ENCODE results near the gene CERK.

Gene CERK

DNA sequence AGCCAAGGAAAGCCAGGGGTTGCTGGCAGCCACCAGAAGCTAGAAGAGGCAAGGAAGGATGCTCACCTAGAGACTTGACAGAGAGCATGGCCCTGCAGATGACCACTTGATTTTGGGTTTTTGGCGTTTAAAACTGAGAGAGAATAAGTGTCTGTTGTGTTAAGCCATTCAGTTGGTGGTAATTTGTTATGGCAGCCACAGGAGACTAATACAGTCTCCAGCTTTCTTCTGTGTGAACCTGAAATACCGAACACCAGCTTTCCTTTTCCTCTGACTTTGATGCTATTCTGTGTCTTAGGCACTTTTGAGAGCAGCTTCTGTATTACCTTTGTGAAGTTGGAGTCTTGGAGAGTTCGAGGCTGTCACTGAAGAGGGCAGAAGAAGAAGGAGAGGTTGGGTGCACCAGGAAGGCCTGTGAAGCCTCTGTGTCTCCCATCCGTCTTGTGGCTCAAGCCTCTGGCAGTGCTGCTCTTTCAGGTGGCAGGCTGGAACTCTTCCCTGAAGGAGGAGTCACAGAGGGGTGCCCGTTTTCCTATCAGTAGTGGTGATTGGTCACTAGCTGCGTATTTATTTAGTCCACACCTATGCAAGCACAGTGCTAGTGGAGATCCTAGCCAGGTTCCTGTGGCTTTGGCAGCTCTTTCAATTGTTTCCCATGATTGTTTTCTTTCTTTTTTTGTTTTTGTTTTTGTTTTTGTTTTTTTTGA lies 26.9 kb upstream of the CERK start:
- peak; percentile 4 for DNase-seq (ENCODE audit: low spot score)

- no peak for DNase-seq (ENCODE audit: low spot score)
Observed at GRCh38 chr22:46764140-46764680, 26.2 kb upstream of the CERK start.

DNA sequence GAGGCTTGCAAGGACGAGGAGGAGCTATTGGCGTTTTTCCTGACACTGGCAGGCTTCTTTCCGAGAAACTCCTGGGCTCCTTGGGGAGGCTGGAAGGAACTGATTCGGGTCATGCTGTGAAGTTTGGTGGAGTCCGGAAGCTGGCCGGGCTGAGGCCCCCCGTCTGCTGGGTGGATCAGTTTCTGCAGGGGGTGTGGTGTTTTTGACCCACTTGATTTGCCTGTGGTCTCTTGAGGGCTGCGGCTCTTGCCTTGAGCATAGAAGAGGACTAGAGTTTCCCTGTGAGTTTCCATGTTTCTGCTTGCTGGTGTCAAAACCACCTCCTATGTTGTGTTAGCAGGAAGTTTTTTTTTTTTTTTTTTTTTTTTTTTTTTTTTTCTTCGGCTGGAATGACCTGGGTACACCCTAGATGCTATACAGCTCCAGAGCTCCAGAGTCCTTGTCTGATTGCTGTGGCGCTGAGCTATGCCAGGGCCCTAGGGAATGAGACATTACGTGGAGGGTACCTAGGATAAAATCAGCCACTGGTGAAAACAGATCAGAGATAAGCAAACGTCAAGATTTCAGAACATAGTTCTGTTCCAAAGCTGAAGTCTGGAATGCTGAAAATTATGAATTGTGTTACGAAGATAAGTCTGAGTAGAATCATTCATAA lies 25.1 kb upstream of the CERK start:
- peak; percentile 85 for DNase-seq (ENCODE audit: low spot score)

DNA sequence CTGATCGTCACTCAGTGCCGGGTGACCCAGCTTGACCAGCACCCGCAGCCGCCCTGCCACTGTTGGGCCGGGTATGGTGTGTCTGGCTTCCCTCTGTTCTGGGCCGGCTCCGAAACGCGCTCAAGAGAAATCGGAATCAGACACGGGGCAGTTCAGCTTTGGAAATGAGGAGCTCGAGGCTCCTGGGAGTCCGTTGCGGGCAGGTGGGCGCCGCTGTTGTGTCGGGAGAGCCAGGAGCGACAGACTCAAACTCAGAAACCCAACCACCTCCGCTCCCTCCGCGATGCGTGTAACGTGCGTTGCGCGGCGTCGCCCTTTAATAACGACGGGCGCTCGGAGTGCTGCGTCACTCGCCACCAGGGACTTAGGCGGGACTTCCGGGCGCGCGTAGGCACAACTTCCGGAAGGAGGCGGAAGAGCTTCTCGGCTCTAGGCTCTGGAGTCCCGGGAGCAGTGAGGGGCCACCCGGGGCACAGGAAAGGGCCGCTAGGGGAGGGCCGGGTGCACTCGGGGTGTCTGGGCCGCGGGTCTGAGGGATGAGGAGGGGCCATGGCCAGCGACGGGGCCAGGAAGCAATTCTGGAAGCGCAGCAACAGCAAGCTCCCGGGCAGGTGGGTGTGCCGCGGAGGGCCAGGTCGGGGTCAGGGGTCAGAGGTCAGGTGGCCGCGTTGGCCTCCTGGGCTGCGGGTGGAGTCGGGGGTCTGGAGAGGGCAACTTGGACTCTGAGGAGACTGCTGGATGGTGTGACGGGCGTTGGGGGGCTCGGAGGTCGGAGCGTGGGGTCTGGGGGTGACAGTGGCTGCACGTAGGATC lies 24.4 kb upstream of the CERK start, which contains the start of gene TBC1D22A:
TBC1D22A (plus strand) TSS at position 413 of the 813 bp plus-strand sequence; CDS start at position 550, 137 bp downstream.
- DNase-seq (ENCODE audit: low spot score) = peak; percentile 96

GRCh38 chr22:46761539-46762237 lies 23.6 kb upstream of the CERK start:
- DNase-seq (ENCODE audit: low spot score) = peak; percentile 52

DNA sequence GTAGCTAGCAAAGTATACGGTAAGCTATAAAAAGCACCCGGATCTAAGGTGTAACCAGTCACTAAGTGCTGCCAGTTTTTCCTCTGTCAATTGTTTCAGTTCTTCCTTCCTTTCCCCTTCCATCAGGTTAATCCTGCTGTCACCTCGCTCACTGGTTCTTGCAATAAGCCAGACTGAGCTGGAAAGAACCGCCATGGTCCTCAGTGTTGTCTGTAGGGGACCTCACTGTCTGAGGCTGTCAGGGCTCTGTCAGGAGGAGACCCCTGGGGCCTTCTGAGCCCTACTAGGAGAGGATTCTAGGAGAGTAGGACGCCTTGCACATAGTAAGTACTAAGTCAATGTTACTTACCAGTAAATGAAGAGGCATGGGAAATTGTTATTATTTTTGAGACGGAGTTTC lies 23.0 kb upstream of the CERK start:
- DNase-seq (ENCODE audit: low spot score) = no peak

- peak; percentile 82 for DNase-seq (ENCODE audit: low spot score)
Observed at GRCh38 chr22:46758867-46759290, 20.8 kb upstream of the CERK start.

DNA sequence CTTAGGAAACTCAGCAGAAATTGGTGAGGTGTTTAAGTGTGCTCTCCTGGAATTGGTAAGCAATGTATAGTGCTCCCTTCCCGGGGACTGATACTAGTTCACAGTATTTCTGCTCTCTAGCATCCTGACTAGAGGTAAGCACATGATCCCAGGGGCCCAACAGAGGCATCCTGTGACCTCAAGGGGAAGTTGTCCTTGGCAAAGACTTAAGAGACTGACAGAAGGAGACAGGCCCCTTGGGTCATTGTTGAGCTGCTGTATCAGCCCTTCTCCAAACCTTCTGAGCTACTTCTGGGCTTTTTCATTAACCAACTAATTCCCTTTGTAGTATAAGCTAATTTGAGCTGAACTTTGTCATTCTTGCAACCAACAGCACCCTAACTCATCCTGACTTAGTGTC lies 20.1 kb upstream of the CERK start:
- DNase-seq (ENCODE audit: low spot score) = no peak

GRCh38 chr22:46757104-46757503 lies 19.1 kb upstream of the CERK start:
- DNase-seq (ENCODE audit: low spot score) = no peak

DNA sequence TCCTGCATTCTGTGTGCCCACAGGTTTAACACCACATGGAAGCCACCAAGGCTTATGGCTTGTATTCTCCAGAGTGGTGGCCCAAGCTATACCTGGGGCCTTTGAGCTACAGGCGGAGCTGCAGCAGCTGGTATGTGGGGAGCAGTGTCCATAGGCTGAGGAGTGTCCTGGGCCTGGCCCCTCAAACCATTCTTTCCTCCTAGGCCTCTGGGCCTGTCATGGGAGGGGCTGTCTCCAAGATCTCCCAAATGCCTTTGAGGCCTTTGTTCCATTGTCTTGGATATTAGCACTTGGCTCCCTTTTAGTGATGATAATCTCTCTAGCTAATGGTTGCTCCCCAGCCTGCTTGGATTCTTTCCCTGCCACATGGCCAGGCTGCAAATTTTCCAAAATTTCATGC lies 18.0 kb upstream of the CERK start:
- DNase-seq (ENCODE audit: low spot score) = no peak

GRCh38 chr22:46755525-46755924 lies 17.5 kb upstream of the CERK start:
- DNase-seq (ENCODE audit: low spot score) = no peak

DNA sequence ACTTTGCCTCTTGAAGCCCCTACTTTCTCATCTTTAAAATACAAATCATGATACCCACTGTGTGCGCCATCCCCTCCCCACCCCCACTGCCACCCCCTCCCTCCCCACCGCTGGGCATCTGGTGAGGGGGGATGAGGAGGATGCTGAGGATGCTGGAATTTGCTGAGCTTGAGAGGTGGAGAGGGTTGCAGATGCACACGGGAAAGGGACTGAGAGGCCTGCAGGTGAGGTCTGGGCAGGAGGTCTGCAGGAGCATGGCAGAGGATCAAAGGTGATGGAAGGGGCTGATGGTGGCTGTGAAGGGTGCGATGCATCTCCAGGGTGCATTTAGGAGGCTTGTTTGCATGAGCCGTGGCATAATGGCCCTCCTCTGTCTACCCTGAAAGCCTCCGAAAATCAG lies 16.8 kb upstream of the CERK start:
- DNase-seq (ENCODE audit: low spot score) = no peak

DNA sequence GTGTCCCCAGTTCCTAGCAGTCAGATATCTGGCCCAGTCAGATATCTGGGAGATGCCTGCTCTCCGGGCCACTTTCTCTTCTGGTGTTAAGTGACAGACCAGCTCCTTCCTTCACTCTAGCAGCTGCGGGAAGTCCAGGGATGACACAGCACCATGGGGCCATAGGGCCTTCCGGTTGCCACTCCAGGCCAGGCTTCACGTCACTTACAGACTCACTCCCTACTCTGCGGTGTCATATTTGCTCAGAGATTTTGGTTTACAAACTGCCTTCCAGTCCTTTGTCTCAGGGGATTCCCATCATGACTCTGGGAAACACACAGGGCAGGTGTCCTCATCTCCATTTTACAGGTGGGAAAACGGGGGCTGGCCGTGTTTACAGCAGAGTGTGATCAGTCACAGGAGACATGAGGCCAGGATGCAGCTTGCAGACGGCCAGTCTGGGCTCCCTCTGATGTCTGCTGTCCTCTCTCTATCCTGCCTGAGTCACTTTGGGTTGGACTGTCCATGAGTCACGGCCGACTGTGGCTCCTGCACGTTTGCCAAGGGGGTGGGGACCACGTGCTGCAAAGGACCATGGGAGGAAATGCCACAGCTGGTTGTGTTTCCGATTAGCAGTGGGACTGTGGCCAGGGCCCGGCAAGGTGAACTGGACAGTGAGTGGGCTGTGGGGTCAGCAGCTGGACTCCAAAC lies 16.2 kb upstream of the CERK start:
- no peak for DNase-seq (ENCODE audit: low spot score)

- DNase-seq (ENCODE audit: low spot score) = no peak
Observed at GRCh38 chr22:46753761-46754109, 15.7 kb upstream of the CERK start.

DNA sequence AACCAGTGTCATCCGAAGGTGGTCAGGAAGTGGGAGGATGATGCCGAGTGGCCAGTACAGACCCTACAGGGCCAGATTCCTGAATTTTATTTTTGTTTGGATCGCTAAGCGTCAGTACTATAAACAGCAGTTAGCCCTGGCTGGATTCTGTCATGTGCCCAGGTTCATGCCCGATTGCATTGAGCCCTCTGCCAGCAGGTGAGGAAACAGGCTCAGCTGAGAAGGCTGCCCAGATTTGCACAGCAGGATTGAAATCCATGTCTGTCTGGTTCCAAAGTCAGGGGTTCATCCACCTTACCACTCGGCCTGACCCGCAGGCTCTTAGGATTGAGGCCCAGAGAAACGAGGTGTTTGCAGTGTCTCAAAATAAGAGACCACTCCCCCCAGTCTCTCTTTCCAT lies 15.3 kb upstream of the CERK start:
- DNase-seq (ENCODE audit: low spot score) = no peak

GRCh38 chr22:46752988-46753310 lies 14.9 kb upstream of the CERK start:
- no peak for DNase-seq (ENCODE audit: low spot score)

- no peak for DNase-seq (ENCODE audit: low spot score)
Observed at GRCh38 chr22:46752286-46752987, 14.4 kb upstream of the CERK start.

GRCh38 chr22:46750863-46751443 lies 12.9 kb upstream of the CERK start:
- no peak for DNase-seq (ENCODE audit: low spot score)

- DNase-seq (ENCODE audit: low spot score) = no peak
Observed at GRCh38 chr22:46750530-46750800, 12.4 kb upstream of the CERK start.

DNA sequence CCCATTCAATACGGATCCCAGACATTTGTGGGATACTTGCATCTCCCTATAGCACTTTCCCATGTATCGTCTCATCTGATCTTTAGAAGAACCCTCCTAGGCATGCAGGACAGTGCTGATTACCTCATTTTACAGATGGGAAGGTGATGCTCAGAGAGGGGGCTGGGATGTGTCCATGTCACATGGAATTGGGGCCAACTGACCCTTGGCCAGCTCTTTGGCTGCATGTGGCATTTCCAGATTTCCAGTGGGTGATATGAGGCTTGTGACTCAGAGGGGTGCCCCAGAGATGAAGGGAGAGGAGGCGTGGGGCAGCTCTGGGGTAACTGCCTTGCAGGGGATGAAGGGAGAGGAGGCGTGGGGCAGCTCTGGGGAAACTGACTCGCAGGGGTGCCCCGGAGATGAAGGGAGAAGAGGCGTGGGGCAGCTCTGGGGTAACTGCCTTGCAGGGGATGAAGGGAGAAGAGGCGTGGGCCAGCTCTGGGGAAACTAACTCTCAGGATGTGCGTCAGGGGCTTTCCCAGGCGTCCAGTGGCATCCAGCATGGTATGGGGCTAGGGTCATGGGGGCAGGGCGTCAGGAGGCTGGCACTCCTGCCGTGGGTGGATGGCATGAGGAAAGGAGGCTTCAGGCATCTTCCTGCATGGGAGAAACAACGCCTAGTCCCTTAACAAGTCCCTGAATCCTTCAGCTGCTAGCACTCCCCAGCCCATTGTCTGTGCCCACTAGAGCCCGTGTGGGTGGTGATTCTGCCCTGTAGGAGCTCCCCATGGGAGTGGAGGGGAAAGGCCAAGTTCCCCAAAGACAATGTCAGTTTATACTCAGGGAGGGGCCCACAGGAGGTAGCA lies 11.9 kb upstream of the CERK start:
- no peak for DNase-seq (ENCODE audit: low spot score)
